Measurements from ENCODE around the gene SERPIND1. TPM values are rescaled to one million over a fixed set of nuclear protein-coding genes. Genes with fewer than 3 reads are reported as not detected.

The SERPIND1 gene
- total and polyA plus RNA-seq, 11 donors: 0.04 to 0.44 (median 0.15) TPM; not detected in 5

GRCh38 chr22:20782083-20782482 is 8.2 kb downstream of the SERPIND1 start:
- WGBS, 4 donors: 83 to 93% (median 89%) methylated on average over 4 of the region's 4 CpGs
- H3K4me3 ChIP-seq: no peak overlapping the region

GRCh38 chr22:20782596-20783299 is 8.8 kb downstream of the SERPIND1 start:
- Histone ChIP-seq H3K4me1 (peaks cover 0 to 28% (median 9%) of the 10 kb centered on the region in 12 donors), H3K36me3 (peaks cover 0 to 54% (median 39%) of the 10 kb centered on the region in 9 donors), H3K9me3 (no peaks in the 10 kb centered on the region), H3K4me3 (no peak overlapping the region), H3K27ac (no peak overlapping the region), H3K27me3 (no peaks in the 10 kb centered on the region)
- TF ChIP-seq CTCF (IDR thresholded peaks at IDR 0.05) (no peak), POLR2A (IDR thresholded peaks at IDR 0.05) (no peak)
- intact Hi-C loops (cut with DNase I): no loop called here
- DNase-seq (no peak), ATAC-seq (no peak)
- WGBS, 4 donors: 95 to 97% (median 95%) methylated on average over 4 of the region's 4 CpGs

More at GRCh38 chr22:20782083-20782482, 8.2 kb downstream of the SERPIND1 start:
- TF ChIP-seq CTCF (IDR thresholded peaks at IDR 0.05) (no peak), POLR2A (IDR thresholded peaks at IDR 0.05) (no peak)
- Histone ChIP-seq H3K27ac (no peak overlapping the region), H3K36me3 (peaks cover 0 to 47% (median 32%) of the 10 kb centered on the region in 9 donors), H3K27me3 (no peaks in the 10 kb centered on the region), H3K4me1 (peaks cover 0 to 26% (median 7%) of the 10 kb centered on the region in 12 donors), H3K9me3 (no peaks in the 10 kb centered on the region)
- DNase-seq (no peak), ATAC-seq (no peak)
- intact Hi-C loops (cut with DNase I): no loop called here

- ATAC-seq (no peak), DNase-seq (no peak)
- no peaks in the 10 kb centered on the region for H3K27me3 ChIP-seq
- H3K4me1 ChIP-seq: peaks cover 0 to 28% (median 7%) of the 10 kb centered on the region in 12 donors
- H3K27ac ChIP-seq: no peak overlapping the region
- intact Hi-C loops (cut with DNase I): no loop called here
- TF ChIP-seq CTCF (IDR thresholded peaks at IDR 0.05) (no peak), POLR2A (IDR thresholded peaks at IDR 0.05) (no peak)
- no peak overlapping the region for H3K4me3 ChIP-seq
- 96 to 99% (median 98%) methylated on average over 3 of the region's 3 CpGs for WGBS, 4 donors
- H3K9me3 ChIP-seq: no peaks in the 10 kb centered on the region
- peaks cover 0 to 59% (median 44%) of the 10 kb centered on the region in 9 donors for H3K36me3 ChIP-seq
Observed at GRCh38 chr22:20783300-20783673, 9.4 kb downstream of the SERPIND1 start.

GRCh38 chr22:20783844-20784723 is 10.2 kb downstream of the SERPIND1 start:
- no peak for TF ChIP-seq POLR2A (IDR thresholded peaks at IDR 0.05)
- TF ChIP-seq CTCF (IDR thresholded peaks at IDR 0.05): peak; percentile 42 to 73 (median 61)
- intact Hi-C loops (cut with DNase I): no loop called here
- Histone ChIP-seq H3K36me3 (peaks cover 0 to 59% (median 45%) of the 10 kb centered on the region in 9 donors), H3K9me3 (no peaks in the 10 kb centered on the region), H3K27ac (no peak overlapping the region), H3K4me3 (no peak overlapping the region), H3K27me3 (no peaks in the 10 kb centered on the region), H3K4me1 (peaks cover 0 to 24% (median 7%) of the 10 kb centered on the region in 12 donors)
- ATAC-seq (peak in 1 of 4 donors; percentile 28), DNase-seq (no peak)
- 72 to 80% (median 74%) methylated on average over 14 of the region's 14 CpGs for WGBS, 4 donors

Data from heart left ventricle (tissue), 16 donors.